ENCODE measurements around the gene CAB39L.
"Not testable (repeated sequence)": the region's sequence is repeated elsewhere in the genome, so short reads cannot be mapped to it uniquely, and the experiment has no call there.

Gene CAB39L

GRCh38 chr13:49341941-49342340 is 101.9 kb downstream of the CAB39L start:
- Mint-ChIP-seq H3K27me3 (ENCODE audit: low read depth) (no peaks in the 10 kb centered on the region), H3K36me3 (ENCODE audit: low read depth) (no peaks in the 10 kb centered on the region), H3K9me3 (no peaks in the 10 kb centered on the region), H3K4me3 (no peak overlapping the region), H3K4me1 (ENCODE audit: low read depth) (no peaks in the 10 kb centered on the region), H3K27ac (no peak overlapping the region)
- DNase-seq (ENCODE audit: low spot score): no peak

DNA sequence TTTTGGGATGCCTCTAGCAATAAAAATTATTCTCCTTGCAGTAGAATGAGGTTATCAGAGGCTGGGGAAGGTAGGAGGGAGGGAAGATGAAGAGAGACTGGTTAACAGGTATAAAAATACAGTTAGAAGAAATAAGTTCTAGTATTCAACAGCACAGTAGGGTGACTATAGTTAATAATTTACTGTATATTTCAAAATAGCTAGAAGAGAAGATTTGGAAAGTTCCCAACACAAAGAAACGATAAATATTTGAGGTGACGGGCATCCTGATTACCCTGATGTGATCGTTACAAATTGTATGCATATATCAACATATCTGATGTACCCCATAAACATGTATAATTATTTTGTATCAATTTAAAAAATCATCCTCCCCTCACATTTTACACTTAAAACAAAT is 102.3 kb downstream of the CAB39L start:
- DNase-seq (ENCODE audit: low spot score): no peak
- peaks cover 2% of the 10 kb centered on the region for H3K27me3 Mint-ChIP-seq (ENCODE audit: low read depth)
- no peaks in the 10 kb centered on the region for H3K36me3 Mint-ChIP-seq (ENCODE audit: low read depth)
- H3K4me1 Mint-ChIP-seq (ENCODE audit: low read depth): no peaks in the 10 kb centered on the region
- no peaks in the 10 kb centered on the region for H3K9me3 Mint-ChIP-seq
- H3K4me3 Mint-ChIP-seq: no peak overlapping the region
- no peak overlapping the region for H3K27ac Mint-ChIP-seq

GRCh38 chr13:49340161-49340560 is 103.7 kb downstream of the CAB39L start:
- H3K9me3 Mint-ChIP-seq: no peaks in the 10 kb centered on the region
- H3K27ac Mint-ChIP-seq: no peak overlapping the region
- no peaks in the 10 kb centered on the region for H3K4me1 Mint-ChIP-seq (ENCODE audit: low read depth)
- no peak for DNase-seq (ENCODE audit: low spot score)
- H3K27me3 Mint-ChIP-seq (ENCODE audit: low read depth): peaks cover 3% of the 10 kb centered on the region
- H3K4me3 Mint-ChIP-seq: no peak overlapping the region
- H3K36me3 Mint-ChIP-seq (ENCODE audit: low read depth): no peaks in the 10 kb centered on the region

- Mint-ChIP-seq H3K36me3 (ENCODE audit: low read depth) (no peaks in the 10 kb centered on the region), H3K9me3 (no peaks in the 10 kb centered on the region), H3K4me1 (ENCODE audit: low read depth) (no peaks in the 10 kb centered on the region), H3K27me3 (ENCODE audit: low read depth) (peaks cover 11% of the 10 kb centered on the region), H3K27ac (no peak overlapping the region), H3K4me3 (no peak overlapping the region)
- no peak for DNase-seq (ENCODE audit: low spot score)
Measured at GRCh38 chr13:49336655-49337054, 107.2 kb downstream of the CAB39L start.

- H3K9me3 Mint-ChIP-seq: no peaks in the 10 kb centered on the region
- DNase-seq (ENCODE audit: low spot score): no peak
- no peak overlapping the region for H3K27ac Mint-ChIP-seq
- no peaks in the 10 kb centered on the region for H3K4me1 Mint-ChIP-seq (ENCODE audit: low read depth)
- H3K27me3 Mint-ChIP-seq (ENCODE audit: low read depth): peaks cover 8% of the 10 kb centered on the region
- no peak overlapping the region for H3K4me3 Mint-ChIP-seq
- no peaks in the 10 kb centered on the region for H3K36me3 Mint-ChIP-seq (ENCODE audit: low read depth)
Measured at GRCh38 chr13:49330546-49330864, 113.4 kb downstream of the CAB39L start.

GRCh38 chr13:49329831-49330545 is 113.9 kb downstream of the CAB39L start:
- Mint-ChIP-seq H3K27ac (no peak overlapping the region), H3K9me3 (no peaks in the 10 kb centered on the region), H3K27me3 (ENCODE audit: low read depth) (peaks cover 8% of the 10 kb centered on the region), H3K36me3 (ENCODE audit: low read depth) (no peaks in the 10 kb centered on the region), H3K4me1 (ENCODE audit: low read depth) (no peaks in the 10 kb centered on the region), H3K4me3 (no peak overlapping the region)
- no peak for DNase-seq (ENCODE audit: low spot score)

DNA sequence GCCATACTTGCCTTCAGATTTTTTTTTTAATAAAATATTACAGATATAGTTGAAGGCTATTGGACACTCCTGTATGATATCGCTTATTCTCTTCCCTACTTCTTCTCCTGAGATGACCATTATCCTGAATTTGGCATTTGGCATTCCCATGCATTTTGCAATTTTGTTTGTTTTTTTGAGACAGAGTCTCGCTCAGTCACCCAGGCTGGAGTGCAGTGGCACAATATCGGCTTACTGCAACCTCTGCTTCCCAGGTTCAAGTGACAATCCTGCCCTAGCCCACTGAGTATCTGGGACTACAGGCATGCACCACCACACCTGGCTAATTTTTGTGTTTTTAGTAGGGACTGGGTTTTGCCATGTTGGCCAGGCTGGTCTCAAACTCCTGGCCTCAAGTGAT is 116.7 kb downstream of the CAB39L start:
- H3K4me1 Mint-ChIP-seq (ENCODE audit: low read depth); DNase-seq (ENCODE audit: low spot score); H3K27me3 Mint-ChIP-seq (ENCODE audit: low read depth); H3K9me3 Mint-ChIP-seq; H3K36me3 Mint-ChIP-seq (ENCODE audit: low read depth); H3K4me3 Mint-ChIP-seq; H3K27ac Mint-ChIP-seq: not testable (repeated sequence)

DNA sequence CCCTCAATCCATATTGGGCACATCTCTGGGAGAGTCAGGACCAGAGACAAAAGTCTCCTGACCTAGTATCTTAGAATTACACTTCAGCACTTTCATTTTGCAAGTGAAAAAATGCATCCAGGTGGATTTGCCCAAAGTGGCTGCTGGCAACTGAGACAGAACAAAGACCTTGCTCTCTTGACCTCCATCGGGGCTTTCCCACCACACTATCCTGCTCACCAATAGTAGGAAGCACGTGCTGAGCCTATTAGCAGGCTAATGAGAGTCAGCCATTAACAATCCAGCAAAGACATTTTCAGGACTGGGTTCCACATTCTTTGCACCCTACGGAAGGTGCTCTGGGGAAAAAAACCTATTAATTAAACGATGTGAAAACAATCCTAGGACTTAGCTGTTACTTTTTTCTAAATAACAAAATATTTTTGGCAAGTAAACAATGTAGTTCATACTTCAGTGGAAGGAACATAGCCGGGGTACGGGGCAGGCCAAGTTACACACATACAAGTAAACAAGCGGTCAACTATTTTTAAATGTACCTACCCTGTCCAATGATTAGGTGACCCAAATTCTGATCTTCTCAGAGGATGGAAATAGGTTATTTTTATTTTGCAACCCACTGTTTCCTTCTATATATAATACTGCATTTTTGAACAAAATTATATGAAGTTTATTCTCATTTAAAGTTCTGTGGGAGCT is 117.5 kb downstream of the CAB39L start:
- Mint-ChIP-seq H3K4me1 (ENCODE audit: low read depth) (no peaks in the 10 kb centered on the region), H3K27me3 (ENCODE audit: low read depth) (no peaks in the 10 kb centered on the region), H3K27ac (no peak overlapping the region), H3K9me3 (no peaks in the 10 kb centered on the region), H3K36me3 (ENCODE audit: low read depth) (no peaks in the 10 kb centered on the region), H3K4me3 (no peak overlapping the region)
- no peak for DNase-seq (ENCODE audit: low spot score)

DNA sequence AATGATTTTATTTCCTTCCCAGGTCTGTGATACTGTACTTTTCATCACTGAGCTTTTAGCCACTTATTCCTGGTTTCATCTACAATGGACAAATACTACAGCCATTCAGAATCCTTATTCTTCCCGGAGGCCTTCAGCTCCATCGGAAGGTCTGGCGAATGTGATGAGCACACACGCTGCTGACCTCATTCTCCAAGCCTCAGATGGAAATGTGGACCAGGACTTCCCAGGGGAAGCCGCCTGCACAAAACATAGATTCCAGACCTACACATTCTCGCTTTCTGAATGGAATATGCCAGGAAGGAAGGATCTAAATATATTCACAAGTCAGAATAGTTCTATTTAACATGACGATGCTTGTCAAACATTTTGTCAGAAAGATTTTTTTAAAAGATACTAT is 120.5 kb downstream of the CAB39L start:
- H3K36me3 Mint-ChIP-seq (ENCODE audit: low read depth): no peaks in the 10 kb centered on the region
- H3K27ac Mint-ChIP-seq: no peak overlapping the region

DNA sequence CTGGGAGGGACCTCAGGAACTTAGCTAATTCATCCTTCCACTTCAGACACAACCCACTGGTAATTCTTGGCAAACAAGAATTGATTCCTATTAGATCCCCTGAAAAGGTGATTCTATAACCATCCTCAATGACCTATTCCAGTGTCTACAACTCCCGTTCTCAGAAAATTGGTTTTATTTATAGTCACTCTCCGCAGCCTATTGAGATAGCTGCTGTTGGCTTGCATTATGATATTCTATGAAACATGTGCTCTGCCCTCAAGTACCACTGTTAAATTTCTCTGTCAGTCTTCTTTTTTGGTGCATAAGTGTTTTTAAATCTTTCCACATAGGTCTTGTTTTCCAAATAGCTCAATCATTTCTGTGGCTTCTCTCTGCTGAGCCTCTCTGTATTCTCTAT is 121.2 kb downstream of the CAB39L start:
- no peaks in the 10 kb centered on the region for H3K27me3 Mint-ChIP-seq (ENCODE audit: low read depth)
- peaks cover 2% of the 10 kb centered on the region for H3K4me1 Mint-ChIP-seq (ENCODE audit: low read depth)
- H3K4me3 Mint-ChIP-seq: no peak overlapping the region
- no peak for DNase-seq (ENCODE audit: low spot score)
- H3K27ac Mint-ChIP-seq: no peak overlapping the region
- no peaks in the 10 kb centered on the region for H3K9me3 Mint-ChIP-seq
- no peaks in the 10 kb centered on the region for H3K36me3 Mint-ChIP-seq (ENCODE audit: low read depth)

More for the DNA sequence above, 120.5 kb downstream of the CAB39L start:
- H3K4me3 Mint-ChIP-seq: no peak overlapping the region
- H3K4me1 Mint-ChIP-seq (ENCODE audit: low read depth): peaks cover 2% of the 10 kb centered on the region
- no peaks in the 10 kb centered on the region for H3K9me3 Mint-ChIP-seq
- H3K27me3 Mint-ChIP-seq (ENCODE audit: low read depth): no peaks in the 10 kb centered on the region
- DNase-seq (ENCODE audit: low spot score): no peak

GRCh38 chr13:49320975-49321374 is 122.9 kb downstream of the CAB39L start:
- peaks cover 2% of the 10 kb centered on the region for H3K4me1 Mint-ChIP-seq (ENCODE audit: low read depth)
- no peaks in the 10 kb centered on the region for H3K36me3 Mint-ChIP-seq (ENCODE audit: low read depth)
- no peaks in the 10 kb centered on the region for H3K27me3 Mint-ChIP-seq (ENCODE audit: low read depth)
- H3K27ac Mint-ChIP-seq: no peak overlapping the region
- no peaks in the 10 kb centered on the region for H3K9me3 Mint-ChIP-seq
- no peak overlapping the region for H3K4me3 Mint-ChIP-seq
- DNase-seq (ENCODE audit: low spot score): no peak

DNA sequence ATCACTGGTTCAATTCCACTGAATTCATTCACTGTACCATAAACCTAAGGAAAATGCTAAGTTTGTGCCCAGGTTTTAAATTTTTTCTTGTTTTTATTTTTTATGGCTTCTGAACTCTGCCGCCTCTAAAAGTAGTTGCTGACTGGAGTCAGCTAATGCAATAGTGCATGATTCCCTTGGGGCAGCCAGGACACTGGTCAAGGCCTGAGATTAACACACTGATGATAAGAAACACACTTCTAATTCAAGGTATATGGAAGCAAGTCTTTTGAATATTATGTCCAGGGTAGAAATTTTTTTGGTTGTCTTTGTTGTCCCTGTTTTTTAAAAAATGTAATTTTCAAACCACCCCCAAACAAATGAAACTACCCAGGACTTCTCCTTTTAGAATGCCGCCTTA is 123.9 kb downstream of the CAB39L start:
- no peaks in the 10 kb centered on the region for H3K9me3 Mint-ChIP-seq
- peaks cover 2% of the 10 kb centered on the region for H3K4me1 Mint-ChIP-seq (ENCODE audit: low read depth)
- H3K36me3 Mint-ChIP-seq (ENCODE audit: low read depth): no peaks in the 10 kb centered on the region
- no peak for DNase-seq (ENCODE audit: low spot score)
- no peaks in the 10 kb centered on the region for H3K27me3 Mint-ChIP-seq (ENCODE audit: low read depth)
- H3K4me3 Mint-ChIP-seq: no peak overlapping the region
- no peak overlapping the region for H3K27ac Mint-ChIP-seq

DNA sequence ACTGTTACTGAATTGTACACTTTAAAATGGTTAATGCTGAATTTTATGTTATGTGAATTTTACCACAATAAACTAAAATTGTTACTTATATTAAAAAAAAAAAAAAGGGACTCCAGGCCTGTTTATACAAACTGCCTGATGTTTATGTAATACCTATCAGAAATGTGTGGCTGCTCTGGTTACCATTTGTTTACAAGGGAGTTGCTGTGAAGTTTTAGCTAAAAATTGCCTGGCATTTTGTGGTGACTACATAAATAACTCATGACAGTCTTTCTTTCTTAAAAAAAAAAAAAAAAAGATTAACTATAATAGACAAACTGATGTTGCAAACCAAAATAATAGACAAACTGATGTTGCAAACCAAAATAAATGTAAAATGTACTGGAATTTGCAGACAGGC is 124.3 kb downstream of the CAB39L start:
- H3K4me3 Mint-ChIP-seq: no peak overlapping the region
- H3K4me1 Mint-ChIP-seq (ENCODE audit: low read depth): peaks cover 2% of the 10 kb centered on the region
- no peak for DNase-seq (ENCODE audit: low spot score)
- no peaks in the 10 kb centered on the region for H3K9me3 Mint-ChIP-seq
- H3K27ac Mint-ChIP-seq: no peak overlapping the region
- no peaks in the 10 kb centered on the region for H3K36me3 Mint-ChIP-seq (ENCODE audit: low read depth)
- no peaks in the 10 kb centered on the region for H3K27me3 Mint-ChIP-seq (ENCODE audit: low read depth)

- Mint-ChIP-seq H3K36me3 (ENCODE audit: low read depth) (no peaks in the 10 kb centered on the region), H3K4me1 (ENCODE audit: low read depth) (peaks cover 4% of the 10 kb centered on the region), H3K27me3 (ENCODE audit: low read depth) (no peaks in the 10 kb centered on the region), H3K9me3 (no peaks in the 10 kb centered on the region), H3K4me3 (no peak overlapping the region), H3K27ac (no peak overlapping the region)
- no peak for DNase-seq (ENCODE audit: low spot score)
Measured at GRCh38 chr13:49315756-49316482, 127.9 kb downstream of the CAB39L start.

Data from T-helper 2 cell treated with Interferon-gamma antibody and Interleukin-4, amounts not matched to agents 5 μg/mL and 100 μg/mL, for 36 hours (primary cell).